Caco-2 (cell line): Measurements from ENCODE around the gene DGCR2. TPM values are rescaled to one million over a fixed set of nuclear protein-coding genes. Genes with fewer than 3 reads are reported as not detected.

Experiments
- BruUV-seq: library from RNA; stranded (reverse); fragments of 400-500 nt; replicated peaks from 2 replicates; lab custom pipeline; 2021; lab: Mats Ljungman, UMichigan
- CTCF ChIA-PET: fragments of 300-600 bp; sonication (Branson Sonifier 250); formaldehyde crosslinking; loops from one replicate; lab custom pipeline; 2022; ENCODE audit warnings: antibody characterized with exemption; lab: Charles Lee
- POLR2A ChIA-PET: fragments of 300-600 bp; sonication (Branson Sonifier 250); formaldehyde crosslinking; loops from one replicate; lab custom pipeline; 2022; ENCODE audit warnings: antibody characterized with exemption; lab: Charles Lee
- DNase-seq, 2 experiments: peaks; one replicate each; pipeline versions ENCODE4 v3.0.0 to v3.0.0-alpha.2; 2020 to 2022
- H3K27me3 ChIP-seq: replicated peaks from 2 replicates; pipeline ENCODE4 v1.6.0; 2011; ENCODE audit warnings: low read length; ENCODE audit not compliant: control insufficient read depth, insufficient read depth
- H3K36me3 ChIP-seq: 2 replicates; pipeline ENCODE4 v1.5.1; 2011; ENCODE audit warnings: low read length; ENCODE audit not compliant: control insufficient read depth, insufficient read depth
- H3K4me1 ChIP-seq: fragments of 250-450 bp; sonication (Bioruptor Pico); 2 replicates; pipeline ENCODE4 v1.5.1; 2020; ENCODE audit warnings: mild to moderate bottlenecking
- H3K4me3 ChIP-seq: 2 replicates; pipeline ENCODE4 v1.5.1; 2011; ENCODE audit warnings: low read depth, mild to moderate bottlenecking, control low read depth, low read length
- H3K9me3 ChIP-seq: fragments of 250-450 bp; sonication (Bioruptor Pico); 2 replicates; pipeline ENCODE4 v1.5.1; 2020; ENCODE audit warnings: mild to moderate bottlenecking, moderate library complexity
- H3K27ac Mint-ChIP-seq: one replicate; pipeline ENCODE4 v1.8.0; 2022; ENCODE audit warnings: mixed read lengths; ENCODE audit not compliant: unreplicated experiment
- H3K27me3 Mint-ChIP-seq: one replicate; pipeline ENCODE4 v1.8.0; 2022; ENCODE audit warnings: mixed read lengths; ENCODE audit not compliant: insufficient read depth, unreplicated experiment
- H3K36me3 Mint-ChIP-seq: one replicate; pipeline ENCODE4 v1.8.0; 2022; ENCODE audit warnings: mild to moderate bottlenecking, mixed read lengths; ENCODE audit not compliant: insufficient read depth, unreplicated experiment
- H3K4me1 Mint-ChIP-seq: one replicate; pipeline ENCODE4 v1.8.0; 2022; ENCODE audit warnings: low read depth, mixed read lengths; ENCODE audit not compliant: unreplicated experiment
- H3K4me3 Mint-ChIP-seq: one replicate; pipeline ENCODE4 v1.8.0; 2022; ENCODE audit warnings: mild to moderate bottlenecking, moderate library complexity, mixed read lengths; ENCODE audit not compliant: unreplicated experiment
- H3K9me3 Mint-ChIP-seq: one replicate; pipeline ENCODE4 v1.8.0; 2022; ENCODE audit warnings: mixed read lengths; ENCODE audit not compliant: unreplicated experiment
- CTCF ChIP-seq, 2 experiments: fragments of 200-600 bp in 1 of 2; IDR thresholded peaks; 1 replicate in 1 of 2; 2 replicates in 1 of 2; pipeline versions ENCODE4 v1.5.1 to v1.8.0; 2011 to 2022; ENCODE audit warnings: antibody characterized with exemption in 1 of 2, control low read depth in 1 of 2, inconsistent platforms in 1 of 2, low read depth in 1 of 2, low read length in 1 of 2, mild to moderate bottlenecking in 1 of 2, moderate library complexity in 1 of 2; ENCODE audit not compliant: insufficient read depth in 1 of 2, severe bottlenecking in 1 of 2, unreplicated experiment in 1 of 2
- intact Hi-C: fragments of 100-400 bp; cut with micrococcal nuclease; formaldehyde crosslinking; loops from one replicate; pipeline ENCODE4 v1.10.0; 2022; ENCODE audit not compliant: unreplicated experiment
- total RNA-seq: library from RNA; stranded (reverse); gene quantifications from 2 replicates; pipeline ENCODE4 v1.2.3, GENCODE V29; 2022

The DGCR2 gene
- total RNA-seq, 1 experiment from 2014 or later, result 67.9 TPM

- H3K4me1 ChIP-seq, result peaks cover 9% of the 10 kb centered on the region; the same call in 1 of the 2 replicates
- peak overlapping the region; percentile 76 for H3K27ac Mint-ChIP-seq
- intact Hi-C loops, result no loop called here
- H3K4me3 ChIP-seq, result no peak overlapping the region
- H3K36me3 Mint-ChIP-seq, result peaks cover 3% of the 10 kb centered on the region
- H3K27me3 ChIP-seq, result no peaks in the 10 kb centered on the region
- H3K9me3 ChIP-seq, result no peaks in the 10 kb centered on the region
- H3K9me3 Mint-ChIP-seq, result no peaks in the 10 kb centered on the region
- H3K27me3 Mint-ChIP-seq, result no peaks in the 10 kb centered on the region
- no peak for DNase-seq
- ChIA-PET CTCF (no interaction called here), POLR2A (no interaction called here)
- no peaks in the 10 kb centered on the region for H3K36me3 ChIP-seq
- no peak overlapping the region for H3K4me3 Mint-ChIP-seq
- no peak for TF ChIP-seq CTCF (IDR thresholded peaks at IDR 0.05; ENCODE audit: insufficient read depth in 1 of 2, low read depth in 1 of 2, low read length in 1 of 2, severe bottlenecking in 1 of 2, unreplicated experiment in 1 of 2)
- peaks cover 5% of the 10 kb centered on the region for H3K4me1 Mint-ChIP-seq
- BruUV-seq, result no TSS peak
These were observed 15.1 kb downstream of the DGCR2 start for GRCh38 chr22:19106886-19107729.

GRCh38 chr22:19105867-19106802, 16.1 kb downstream of the DGCR2 start:
- Histone ChIP-seq H3K4me1 (peaks cover 9% of the 10 kb centered on the region; the same call in 1 of the 2 replicates), H3K4me3 (no peak overlapping the region), H3K9me3 (no peaks in the 10 kb centered on the region), H3K27me3 (no peaks in the 10 kb centered on the region), H3K36me3 (no peaks in the 10 kb centered on the region)
- Mint-ChIP-seq H3K36me3 (peaks cover 8% of the 10 kb centered on the region), H3K27ac (no peak overlapping the region), H3K4me1 (peaks cover 5% of the 10 kb centered on the region), H3K9me3 (no peaks in the 10 kb centered on the region), H3K27me3 (no peaks in the 10 kb centered on the region), H3K4me3 (no peak overlapping the region)
- no TSS peak for BruUV-seq
- CTCF ChIA-PET, result no interaction called here
- POLR2A ChIA-PET, result no interaction called here
- intact Hi-C loops, result no loop called here
- peak; percentile 19 to 21 for TF ChIP-seq CTCF (IDR thresholded peaks at IDR 0.05; ENCODE audit: insufficient read depth in 1 of 2, low read depth in 1 of 2, low read length in 1 of 2, severe bottlenecking in 1 of 2, unreplicated experiment in 1 of 2)
- DNase-seq, result no peak

- peaks cover 5% of the 10 kb centered on the region for H3K4me1 Mint-ChIP-seq
- Histone ChIP-seq H3K4me1 (peaks cover 9% of the 10 kb centered on the region; the same call in 1 of the 2 replicates), H3K36me3 (no peaks in the 10 kb centered on the region), H3K27me3 (no peaks in the 10 kb centered on the region), H3K9me3 (no peaks in the 10 kb centered on the region), H3K4me3 (no peak overlapping the region)
- no peak for TF ChIP-seq CTCF (IDR thresholded peaks at IDR 0.05; ENCODE audit: insufficient read depth in 1 of 2, low read depth in 1 of 2, low read length in 1 of 2, severe bottlenecking in 1 of 2, unreplicated experiment in 1 of 2)
- peaks cover 8% of the 10 kb centered on the region for H3K36me3 Mint-ChIP-seq
- no peak overlapping the region for H3K27ac Mint-ChIP-seq
- BruUV-seq, result no TSS peak
- DNase-seq, result no peak
- ChIA-PET CTCF (no interaction called here), POLR2A (no interaction called here)
- no peaks in the 10 kb centered on the region for H3K27me3 Mint-ChIP-seq
- H3K9me3 Mint-ChIP-seq, result no peaks in the 10 kb centered on the region
- intact Hi-C loops, result no loop called here
- no peak overlapping the region for H3K4me3 Mint-ChIP-seq
These were observed 16.8 kb downstream of the DGCR2 start for GRCh38 chr22:19105456-19105855.
